Uterus (tissue), 4 donors: Measurements from ENCODE around the gene ATF7IP2. TPM values are rescaled to one million over a fixed set of nuclear protein-coding genes. Genes with fewer than 3 reads are reported as not detected.
"Not testable (repeated sequence)": the region's sequence is repeated elsewhere in the genome, so short reads cannot be mapped to it uniquely, and the experiment has no call there.

Experiments used
- DNase-seq, 2 donors: peaks; one replicate each; pipeline ENCODE4 v3.0.0-alpha.2; 2019 to 2020
- H3K27ac ChIP-seq, 2 donors: fragments of 200-600 bp; sonication (generic); 1 replicate in 1 of 2; 2 replicates in 1 of 2; pipeline ENCODE4 v1.5.1; 2016 to 2018
- H3K27me3 ChIP-seq, 2 donors: fragments of 200-600 bp; sonication (generic); one replicate each; pipeline ENCODE4 v1.5.1; 2018 to 2019; ENCODE audit warnings: control low read depth in 1 of 2
- H3K36me3 ChIP-seq, 2 donors: fragments of 200-600 bp; sonication (generic); one replicate each; pipeline ENCODE4 v1.5.1; 2019; ENCODE audit warnings: control low read depth in 1 of 2
- H3K4me1 ChIP-seq, 2 donors: fragments of 200-600 bp; sonication (generic); one replicate each; pipeline ENCODE4 v1.5.1; 2018 to 2019; ENCODE audit warnings: control low read depth in 1 of 2
- H3K4me3 ChIP-seq, 2 donors: fragments of 200-600 bp; sonication (generic); 1 replicate in 1 of 2; 2 replicates in 1 of 2; pipeline ENCODE4 v1.5.1; 2018 to 2019; ENCODE audit warnings: mild to moderate bottlenecking in 1 of 2
- H3K9me3 ChIP-seq, 2 donors: fragments of 200-600 bp; sonication (generic); one replicate each; pipeline ENCODE4 v1.5.1; 2019; ENCODE audit warnings: control low read depth in 1 of 2
- CTCF ChIP-seq, 4 experiments: fragments of 200-600 bp in 2 of 4; fragments of 450-650 bp in 2 of 4; sonication (generic) in 2 of 4; IDR thresholded peaks; one replicate each; pipeline ENCODE4 v1.5.1; 2016 to 2019; ENCODE audit warnings: antibody characterized with exemption in 4 of 4, mild to moderate bottlenecking in 2 of 4, moderate library complexity in 1 of 4
- POLR2A ChIP-seq, 2 donors: fragments of 450-650 bp; IDR thresholded peaks; one replicate each; pipeline ENCODE4 v1.6.1; 2016; ENCODE audit warnings: antibody characterized with exemption in 2 of 2, mild to moderate bottlenecking in 1 of 2, moderate library complexity in 1 of 2
- intact Hi-C: fragments of 100-400 bp; cut with DNase I; formaldehyde crosslinking; loops from one replicate; pipeline ENCODE4 v1.15.1; 2023; ENCODE audit warnings: low total_unique reads
- total RNA-seq, 4 donors: library from RNA; depleted of rRNA in 3 of 4; stranded (reverse); fragments of >200 nt in 3 of 4; gene quantifications; one replicate each; pipeline versions ENCODE4 v1.1.0 to v1.2.4, GENCODE V29; 2014 to 2023
- donor health status: DM: yes; HTN: yes; CAD: no.

Gene ATF7IP2
- total RNA-seq, 4 donors from 2014 or later, result 6.4 to 21.7 (median 6.9) TPM; not detected in 1

GRCh38 chr16:10447289-10447688 is 61.4 kb downstream of the ATF7IP2 start:
- Histone ChIP-seq H3K4me3 (no peak overlapping the region), H3K9me3 (peaks cover 0 to 27% of the 10 kb centered on the region in 2 donors), H3K27me3 (no peaks in the 10 kb centered on the region), H3K4me1 (no peaks in the 10 kb centered on the region), H3K36me3 (no peaks in the 10 kb centered on the region), H3K27ac (no peak overlapping the region)
- intact Hi-C loops, result no loop called here
- DNase-seq, result no peak
- TF ChIP-seq POLR2A (IDR thresholded peaks at IDR 0.05), result no peak
- TF ChIP-seq CTCF (IDR thresholded peaks at IDR 0.05), result no peak

GRCh38 chr16:10452208-10453158 is 66.6 kb downstream of the ATF7IP2 start:
- H3K9me3 ChIP-seq, result peaks cover 0 to 17% of the 10 kb centered on the region in 2 donors
- H3K36me3 ChIP-seq, H3K4me3 ChIP-seq, H3K27me3 ChIP-seq, H3K27ac ChIP-seq, H3K4me1 ChIP-seq, DNase-seq, intact Hi-C loops: not testable (repeated sequence)

- no peaks in the 10 kb centered on the region for H3K36me3 ChIP-seq
- H3K27ac ChIP-seq, result no peak overlapping the region
- TF ChIP-seq CTCF (IDR thresholded peaks at IDR 0.05), result no peak
- no peak for TF ChIP-seq POLR2A (IDR thresholded peaks at IDR 0.05)
- intact Hi-C loops, result no loop called here
- DNase-seq, result no peak
- H3K9me3 ChIP-seq, result peaks cover 0 to 14% of the 10 kb centered on the region in 2 donors
- H3K4me1 ChIP-seq, result no peaks in the 10 kb centered on the region
- no peak overlapping the region for H3K4me3 ChIP-seq
- H3K27me3 ChIP-seq, result no peaks in the 10 kb centered on the region
These were observed 67.3 kb downstream of the ATF7IP2 start for GRCh38 chr16:10453159-10453510.

- Histone ChIP-seq H3K27me3 (no peaks in the 10 kb centered on the region), H3K9me3 (no peaks in the 10 kb centered on the region), H3K27ac (no peak overlapping the region), H3K4me1 (no peaks in the 10 kb centered on the region), H3K36me3 (no peaks in the 10 kb centered on the region), H3K4me3 (no peak overlapping the region)
- DNase-seq, result no peak
- TF ChIP-seq POLR2A (IDR thresholded peaks at IDR 0.05) (no peak), CTCF (IDR thresholded peaks at IDR 0.05) (no peak)
- intact Hi-C loops, result no loop called here
These were observed 80.0 kb downstream of the ATF7IP2 start for GRCh38 chr16:10465821-10466220.

- H3K36me3 ChIP-seq, result no peaks in the 10 kb centered on the region
- H3K4me1 ChIP-seq, result no peaks in the 10 kb centered on the region
- H3K4me3 ChIP-seq, result no peak overlapping the region
- no peak for TF ChIP-seq POLR2A (IDR thresholded peaks at IDR 0.05)
- TF ChIP-seq CTCF (IDR thresholded peaks at IDR 0.05), result no peak
- H3K27ac ChIP-seq, result no peak overlapping the region
- H3K9me3 ChIP-seq, result no peaks in the 10 kb centered on the region
- no peak for DNase-seq
- H3K27me3 ChIP-seq, result no peaks in the 10 kb centered on the region
- intact Hi-C loops, result no loop called here
These were observed 80.5 kb downstream of the ATF7IP2 start for GRCh38 chr16:10466313-10466712.
